ENCODE data around the gene INAFM2. TPM values are rescaled to one million over a fixed set of nuclear protein-coding genes. Genes with fewer than 3 reads are reported as not detected.

Gene INAFM2
- total RNA-seq, 1 donor from 2014 or later, result 44.2 TPM

GRCh38 chr15:40287505-40287904, 36.0 kb upstream of the INAFM2 start:
- DNase-seq (ENCODE audit: low spot score), result no peak

DNA sequence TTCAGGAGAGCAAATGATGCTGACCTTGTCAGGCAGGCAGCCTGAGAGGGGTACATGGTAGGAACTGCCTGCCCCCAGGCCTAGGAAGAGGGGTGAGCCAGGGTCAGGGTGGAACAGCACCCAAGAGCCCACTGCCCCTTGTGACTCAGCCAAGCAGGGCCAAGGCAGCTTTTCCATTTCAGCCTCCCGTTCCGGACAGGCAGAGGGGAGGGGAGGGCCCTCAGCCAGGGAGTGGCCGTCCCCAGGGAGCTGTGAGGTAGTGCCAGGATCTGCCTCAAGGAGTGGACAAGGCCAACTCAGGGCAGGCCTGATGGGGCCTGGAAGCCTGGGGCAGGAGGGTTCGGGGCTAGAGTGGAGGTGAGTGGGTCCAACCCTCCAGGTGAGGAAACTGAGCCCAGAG, 35.5 kb upstream of the INAFM2 start:
- no peak for DNase-seq (ENCODE audit: low spot score)

DNA sequence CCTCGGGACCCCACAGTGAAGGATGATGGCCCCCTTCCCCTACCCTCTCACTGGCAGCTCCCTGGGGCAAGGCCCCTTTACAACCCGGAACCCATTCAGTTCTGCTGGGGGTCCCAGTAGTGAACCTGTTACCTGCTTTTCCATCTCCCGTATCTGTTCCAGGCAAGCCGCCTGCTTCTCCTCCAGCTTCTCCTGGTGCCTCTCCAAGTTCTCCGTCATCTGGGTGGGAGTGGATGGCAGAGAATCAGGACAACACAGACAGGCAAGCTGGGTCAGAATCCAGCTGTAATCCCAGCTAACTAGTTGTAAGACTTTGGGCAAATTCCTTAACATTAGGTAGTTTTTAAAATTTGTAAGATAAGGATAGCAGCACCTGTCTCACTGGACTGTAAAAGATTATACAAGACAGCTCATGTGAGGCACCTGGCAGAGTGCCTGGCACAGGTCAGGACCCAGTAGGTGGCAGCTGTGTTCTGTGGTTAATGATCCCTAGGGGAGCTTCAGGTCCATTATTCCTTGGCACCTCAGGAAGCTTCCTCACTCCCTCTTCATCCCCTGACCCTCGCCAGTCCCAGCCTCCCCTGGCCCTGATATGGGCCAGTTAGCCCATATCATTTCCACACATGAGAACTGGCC, 34.2 kb upstream of the INAFM2 start:
- peak; percentile 90 for DNase-seq (ENCODE audit: low spot score)

DNA sequence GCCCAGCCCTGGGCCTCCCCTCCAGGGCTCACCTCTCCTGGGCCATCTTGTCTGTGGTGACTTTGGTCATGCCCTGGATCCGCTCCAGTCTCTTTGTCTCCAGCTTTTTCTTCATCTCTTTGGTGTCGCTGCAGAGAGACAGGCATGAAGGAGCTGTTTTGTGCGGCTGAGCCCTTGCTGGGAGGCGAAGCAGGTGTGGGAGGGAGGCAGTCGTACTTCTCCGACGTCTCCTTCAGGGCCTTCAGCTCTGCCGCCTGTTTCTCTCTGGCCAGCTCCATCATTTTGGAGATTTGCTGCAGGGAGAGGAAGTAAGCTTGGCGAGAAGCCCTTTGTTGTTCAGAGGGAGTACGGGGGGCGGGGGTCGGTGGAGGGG, 33.0 kb upstream of the INAFM2 start:
- no peak for DNase-seq (ENCODE audit: low spot score)

DNA sequence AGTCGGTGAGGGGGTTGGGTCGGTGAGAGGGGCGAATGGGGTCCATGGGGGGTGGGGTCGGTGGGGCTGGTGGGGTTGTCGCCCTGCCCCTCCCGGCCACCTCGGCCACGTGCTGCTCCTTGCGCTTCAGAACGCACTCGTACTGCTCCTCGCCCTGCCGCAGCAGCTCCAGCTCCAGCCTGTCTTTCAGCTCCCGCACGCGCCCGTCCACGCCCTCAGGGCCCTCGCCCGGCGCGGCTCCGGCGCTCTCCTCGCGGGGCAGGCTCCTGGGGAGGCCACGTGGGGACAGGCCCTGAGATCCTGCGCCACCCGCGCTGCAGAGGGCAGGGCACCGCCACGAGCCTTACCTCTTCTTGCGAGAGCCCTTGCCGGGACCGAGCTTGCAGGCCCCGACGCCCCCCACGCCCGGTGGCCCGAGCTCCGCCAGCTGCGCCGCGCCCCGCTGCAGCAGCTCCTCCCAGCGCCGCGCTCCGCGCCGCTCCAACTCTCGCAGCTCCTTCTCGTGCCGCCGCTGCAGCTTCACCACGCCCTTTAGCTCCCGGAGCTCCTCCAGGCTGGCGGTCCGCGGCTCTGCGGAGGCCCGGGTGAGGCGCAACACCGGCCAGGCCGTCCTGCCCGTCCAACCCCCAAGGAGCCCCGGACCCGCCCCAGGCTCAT, 32.4 kb upstream of the INAFM2 start:
- no peak for DNase-seq (ENCODE audit: low spot score)

GRCh38 chr15:40292246-40292645, 31.2 kb upstream of the INAFM2 start:
- no peak for DNase-seq (ENCODE audit: low spot score)

DNA sequence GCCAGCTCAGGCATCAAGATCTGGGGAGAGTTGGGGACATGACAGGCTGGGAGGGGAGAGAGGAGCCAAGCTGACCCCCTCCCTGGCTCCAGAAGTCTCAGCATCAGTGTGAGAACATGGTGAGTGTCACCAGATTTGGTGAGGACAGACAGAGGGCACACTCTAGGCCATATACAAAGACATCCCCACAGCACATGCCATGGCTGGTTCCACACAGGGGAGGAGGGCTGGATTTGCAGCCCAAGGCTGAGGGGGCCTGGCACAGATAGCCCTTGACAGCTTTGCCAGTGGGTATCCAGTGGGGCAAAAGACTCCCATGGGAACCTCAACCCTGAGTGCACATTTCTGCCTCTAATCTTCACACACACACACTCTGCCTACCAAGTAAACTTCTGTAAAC, 30.5 kb upstream of the INAFM2 start:
- DNase-seq (ENCODE audit: low spot score), result no peak

GRCh38 chr15:40293905-40294895, 29.3 kb upstream of the INAFM2 start:
- no peak for DNase-seq (ENCODE audit: low spot score)

- DNase-seq (ENCODE audit: low spot score), result no peak
Measured at GRCh38 chr15:40295297-40295696, 28.2 kb upstream of the INAFM2 start.

DNA sequence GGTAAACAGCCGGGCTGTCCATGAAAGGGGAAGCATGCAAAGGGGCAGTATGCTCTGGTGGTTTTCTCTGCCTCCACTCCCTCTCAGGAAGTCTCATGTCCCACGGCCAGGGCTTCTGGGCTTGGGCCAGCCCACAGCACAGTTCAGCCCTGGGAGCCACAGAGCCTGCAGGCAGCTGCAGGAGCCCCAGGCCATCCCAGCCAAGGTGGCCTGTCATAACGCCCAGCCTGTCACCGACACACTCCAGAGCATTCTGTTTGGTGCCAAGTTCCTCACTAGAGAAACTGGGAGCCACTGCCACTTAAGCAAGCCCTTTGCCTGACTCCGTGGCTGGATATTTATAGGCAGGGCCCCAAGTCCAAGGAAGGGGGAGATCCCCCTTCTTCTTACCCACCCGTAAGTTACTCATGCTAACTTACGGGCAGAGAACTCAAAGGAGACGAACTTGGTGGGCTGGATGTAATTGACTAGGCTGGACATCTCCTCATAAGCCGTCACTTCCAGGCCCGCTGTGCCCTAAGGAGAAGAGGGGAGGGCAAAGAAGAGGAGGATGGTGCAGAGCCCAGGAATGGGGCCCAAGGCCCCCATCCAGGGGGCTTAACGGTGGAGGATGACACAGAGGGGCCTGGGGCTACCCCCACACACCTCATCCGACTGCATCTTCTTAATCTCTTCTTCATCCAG, 27.5 kb upstream of the INAFM2 start:
- no peak for DNase-seq (ENCODE audit: low spot score)

DNA sequence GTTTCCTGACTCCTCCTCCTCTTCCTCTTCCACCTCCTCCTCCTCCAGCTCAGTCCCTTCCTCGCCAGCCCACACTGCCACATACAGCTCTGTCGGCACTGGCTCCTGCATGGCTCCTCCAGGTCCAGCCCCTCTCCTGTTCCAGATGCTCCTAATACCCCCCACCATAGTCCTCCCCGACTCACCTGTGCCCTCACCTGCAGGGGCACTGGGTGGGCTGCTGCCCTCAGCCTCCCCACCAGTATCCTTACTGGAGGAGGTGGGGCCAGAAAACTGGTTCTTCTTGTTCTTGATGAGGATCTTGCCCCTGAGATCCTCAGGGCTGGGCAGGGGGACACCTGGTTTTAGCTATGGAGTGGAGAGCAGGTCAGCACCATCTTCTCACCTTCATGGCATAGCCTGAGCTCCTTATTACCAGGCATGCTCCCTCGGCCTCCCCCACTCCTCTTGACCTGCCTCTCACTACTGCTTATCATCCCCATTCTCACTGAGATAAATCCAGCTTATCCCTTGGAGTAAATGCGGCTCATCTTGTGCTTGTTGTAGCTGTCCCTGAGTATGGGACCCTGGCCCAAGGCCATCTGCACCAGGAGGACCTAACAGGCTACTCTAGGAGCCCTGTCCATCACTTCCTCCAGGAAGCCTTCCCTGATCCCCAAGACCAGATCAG, 26.8 kb upstream of the INAFM2 start:
- DNase-seq (ENCODE audit: low spot score), result no peak

DNA sequence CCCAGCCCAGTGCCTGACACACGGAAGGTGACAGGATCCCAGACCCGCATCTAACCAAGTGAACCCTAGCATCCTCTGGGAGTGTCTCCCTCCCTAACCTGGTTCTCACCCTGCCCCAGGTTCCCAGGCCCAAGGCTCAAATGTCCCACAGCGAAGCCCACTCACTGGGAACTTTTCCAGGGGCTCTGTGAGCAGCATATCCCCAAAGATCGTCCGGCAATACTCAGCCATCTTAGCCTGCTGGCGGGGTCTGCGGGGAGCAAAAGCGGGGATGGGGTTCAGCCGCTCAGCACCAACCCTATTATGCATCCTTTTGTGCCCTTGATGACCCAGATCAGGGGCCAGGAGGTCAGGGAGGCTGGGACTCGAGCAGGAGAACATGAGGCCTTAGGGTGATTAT, 26.1 kb upstream of the INAFM2 start:
- no peak for DNase-seq (ENCODE audit: low spot score)

DNA sequence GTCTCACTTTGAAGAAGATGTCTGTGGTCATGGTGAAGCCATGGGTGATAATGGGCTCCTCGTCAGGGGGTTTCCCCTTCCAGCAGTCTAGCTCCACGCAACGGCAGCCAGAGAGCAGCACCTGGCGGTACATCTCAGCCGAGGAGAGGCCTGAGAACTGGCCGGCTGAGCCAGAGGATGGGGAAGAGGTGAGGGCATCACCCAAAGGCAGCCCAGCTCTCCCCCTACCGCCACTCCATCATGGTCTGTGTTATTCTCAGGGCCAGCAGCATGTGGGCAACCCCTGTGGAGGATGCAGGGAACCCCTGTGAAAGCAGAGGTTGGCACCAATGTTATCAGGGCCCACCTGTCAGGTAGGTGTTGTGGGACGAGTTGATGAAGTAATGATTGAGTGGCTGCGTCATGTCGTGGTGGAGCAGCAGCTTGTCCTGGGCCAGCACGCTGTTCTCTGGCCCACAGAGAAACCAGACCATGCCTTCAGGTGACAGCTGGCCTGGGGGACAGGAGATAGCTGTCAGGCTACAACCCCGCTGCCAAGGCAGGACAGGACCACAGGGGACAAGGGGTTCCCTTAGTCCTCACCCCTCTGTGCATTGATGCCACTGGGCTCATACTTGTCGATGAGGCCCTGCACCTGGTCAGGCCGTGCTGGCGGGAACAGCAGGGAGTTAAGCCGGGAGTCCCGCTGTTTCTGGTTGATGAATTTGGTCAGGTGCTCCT, 25.1 kb upstream of the INAFM2 start:
- DNase-seq (ENCODE audit: low spot score), result no peak

DNA sequence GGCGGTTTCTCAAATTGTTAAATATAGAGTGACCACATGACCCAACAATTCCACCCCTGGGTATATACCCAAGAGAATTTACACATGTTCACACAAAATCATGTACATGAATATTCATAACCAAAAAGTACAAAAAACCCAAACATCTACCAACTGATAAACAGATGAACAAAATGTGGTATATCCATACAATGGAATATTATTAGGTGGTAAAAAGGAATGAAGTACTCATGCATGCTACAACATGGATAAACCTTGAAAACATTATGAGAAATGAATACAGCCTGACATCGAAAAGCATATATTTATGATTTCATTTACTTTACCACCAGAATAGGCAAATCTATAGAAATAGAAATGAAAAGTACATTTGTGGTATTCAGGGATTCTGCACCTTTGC, 23.1 kb upstream of the INAFM2 start:
- no peak for DNase-seq (ENCODE audit: low spot score)

DNA sequence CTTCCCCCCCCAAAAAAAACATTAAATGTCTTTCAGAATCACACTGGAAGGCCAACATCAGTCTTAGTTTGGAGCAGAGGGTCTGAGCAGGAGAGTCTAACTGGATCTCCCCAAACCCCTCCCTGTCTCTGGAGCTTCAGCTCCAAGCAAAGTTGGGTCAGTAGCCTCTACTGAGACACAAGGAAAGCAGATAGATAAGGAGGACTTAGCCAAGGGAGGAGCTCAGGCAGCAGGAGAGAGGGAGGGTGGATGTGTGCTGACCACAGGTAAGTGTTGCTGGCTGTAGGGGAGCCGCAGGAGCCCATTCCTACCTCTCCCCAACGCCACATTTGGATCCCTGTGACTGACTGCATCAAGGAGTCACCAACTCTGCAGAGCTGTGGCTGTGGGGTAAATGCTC, 22.7 kb upstream of the INAFM2 start:
- DNase-seq (ENCODE audit: low spot score), result no peak

GRCh38 chr15:40301467-40302179, 21.9 kb upstream of the INAFM2 start:
- no peak for DNase-seq (ENCODE audit: low spot score)

- DNase-seq (ENCODE audit: low spot score), result no peak
Measured at GRCh38 chr15:40302288-40302886, 21.1 kb upstream of the INAFM2 start.

- DNase-seq (ENCODE audit: low spot score), result no peak
Measured at GRCh38 chr15:40302981-40303380, 20.5 kb upstream of the INAFM2 start.

DNA sequence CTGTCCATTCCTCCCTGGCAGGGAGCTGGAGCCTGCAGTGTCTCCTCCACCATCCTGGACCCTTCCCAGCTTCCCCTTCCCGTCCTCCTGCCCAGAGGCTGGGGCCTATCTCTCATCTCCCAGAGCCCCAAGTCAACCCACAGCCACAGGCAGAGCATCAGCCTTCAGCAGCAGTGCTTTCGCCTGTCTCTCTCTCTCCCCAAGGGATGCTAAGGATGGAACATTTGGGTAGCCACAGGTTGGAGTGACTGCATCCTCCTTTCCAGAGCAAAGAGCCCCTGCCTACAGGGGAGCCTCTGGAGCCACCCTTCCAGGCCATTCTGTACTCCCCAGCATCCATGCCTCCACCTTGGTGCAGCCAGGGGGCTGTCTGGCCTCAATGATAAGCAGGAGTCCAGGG, 19.9 kb upstream of the INAFM2 start:
- DNase-seq (ENCODE audit: low spot score), result no peak

DNA sequence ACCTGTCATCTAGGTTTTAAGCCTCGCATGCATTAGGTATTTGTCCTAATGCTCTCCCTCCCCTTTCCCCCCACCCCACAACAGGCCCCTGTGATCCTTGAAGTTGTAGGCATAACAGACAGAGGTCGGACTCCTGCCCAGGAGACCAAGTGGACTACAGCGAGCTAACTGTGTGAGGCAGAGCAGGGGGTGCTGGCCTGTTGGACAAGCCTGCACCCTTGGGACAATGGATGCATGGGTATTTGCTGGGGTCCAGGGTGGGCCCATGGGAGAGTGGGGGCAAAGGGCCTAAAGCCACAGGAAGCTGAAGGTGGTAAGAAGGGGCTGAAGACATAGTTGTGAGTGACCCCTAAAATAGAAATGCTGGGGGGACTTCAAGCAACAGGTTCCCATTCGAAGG, 18.2 kb upstream of the INAFM2 start:
- DNase-seq (ENCODE audit: low spot score), result no peak
